ENCODE data around the gene MPRIP.

DNA sequence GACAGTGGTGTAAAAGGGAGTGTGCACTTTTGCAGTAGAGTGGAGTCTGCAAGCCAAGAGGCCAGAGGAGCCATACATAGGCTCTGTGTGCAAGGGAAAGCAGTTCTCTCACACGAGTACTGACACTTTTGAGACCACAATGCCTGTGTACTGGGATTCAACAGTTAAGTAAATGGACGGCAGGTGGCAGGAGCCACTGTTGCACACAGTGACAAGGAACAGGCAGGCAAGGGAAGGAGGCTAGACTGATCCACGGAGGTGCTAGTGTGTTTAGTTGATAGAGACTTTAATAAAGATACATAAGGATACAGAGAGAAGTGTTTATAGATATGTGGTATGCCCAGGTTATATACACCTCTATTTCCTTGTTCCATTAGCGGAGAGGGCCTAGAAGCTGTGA, 67.0 kb downstream of the MPRIP start:
- TF ChIP-seq, protein P1, sequence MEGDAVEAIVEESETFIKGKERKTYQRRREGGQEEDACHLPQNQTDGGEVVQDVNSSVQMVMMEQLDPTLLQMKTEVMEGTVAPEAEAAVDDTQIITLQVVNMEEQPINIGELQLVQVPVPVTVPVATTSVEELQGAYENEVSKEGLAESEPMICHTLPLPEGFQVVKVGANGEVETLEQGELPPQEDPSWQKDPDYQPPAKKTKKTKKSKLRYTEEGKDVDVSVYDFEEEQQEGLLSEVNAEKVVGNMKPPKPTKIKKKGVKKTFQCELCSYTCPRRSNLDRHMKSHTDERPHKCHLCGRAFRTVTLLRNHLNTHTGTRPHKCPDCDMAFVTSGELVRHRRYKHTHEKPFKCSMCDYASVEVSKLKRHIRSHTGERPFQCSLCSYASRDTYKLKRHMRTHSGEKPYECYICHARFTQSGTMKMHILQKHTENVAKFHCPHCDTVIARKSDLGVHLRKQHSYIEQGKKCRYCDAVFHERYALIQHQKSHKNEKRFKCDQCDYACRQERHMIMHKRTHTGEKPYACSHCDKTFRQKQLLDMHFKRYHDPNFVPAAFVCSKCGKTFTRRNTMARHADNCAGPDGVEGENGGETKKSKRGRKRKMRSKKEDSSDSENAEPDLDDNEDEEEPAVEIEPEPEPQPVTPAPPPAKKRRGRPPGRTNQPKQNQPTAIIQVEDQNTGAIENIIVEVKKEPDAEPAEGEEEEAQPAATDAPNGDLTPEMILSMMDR (IDR thresholded peaks at IDR 0.05): no peak
- TF ChIP-seq, protein P2, sequence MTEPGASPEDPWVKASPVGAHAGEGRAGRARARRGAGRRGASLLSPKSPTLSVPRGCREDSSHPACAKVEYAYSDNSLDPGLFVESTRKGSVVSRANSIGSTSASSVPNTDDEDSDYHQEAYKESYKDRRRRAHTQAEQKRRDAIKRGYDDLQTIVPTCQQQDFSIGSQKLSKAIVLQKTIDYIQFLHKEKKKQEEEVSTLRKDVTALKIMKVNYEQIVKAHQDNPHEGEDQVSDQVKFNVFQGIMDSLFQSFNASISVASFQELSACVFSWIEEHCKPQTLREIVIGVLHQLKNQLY (CRISPR knock-in tag; IDR thresholded peaks at IDR 0.05): no peak
- TF ChIP-seq ZNF219 (CRISPR knock-in tag; IDR thresholded peaks at IDR 0.05; ENCODE audit: borderline replicate concordance): no peak
- no peak for TF ChIP-seq MAX (CRISPR knock-in tag; IDR thresholded peaks at IDR 0.05)
- TF ChIP-seq ZNF263 (CRISPR knock-in tag; IDR thresholded peaks at IDR 0.05; ENCODE audit: low read depth): no peak
- no peak for TF ChIP-seq FOXP4 (CRISPR knock-in tag; IDR thresholded peaks at IDR 0.05)
- no peak for TF ChIP-seq ZNF138 (CRISPR knock-in tag; conservative IDR thresholded peaks at IDR 0.05)
